ENCODE results near the gene C14orf93.
A peak's percentile ranks its signal among the peaks of the same experiment; 100 is the strongest.

The C14orf93 gene

GRCh38 chr14:23044840-23045239, 34.9 kb upstream of the C14orf93 start:
- no peak for DNase-seq

DNA sequence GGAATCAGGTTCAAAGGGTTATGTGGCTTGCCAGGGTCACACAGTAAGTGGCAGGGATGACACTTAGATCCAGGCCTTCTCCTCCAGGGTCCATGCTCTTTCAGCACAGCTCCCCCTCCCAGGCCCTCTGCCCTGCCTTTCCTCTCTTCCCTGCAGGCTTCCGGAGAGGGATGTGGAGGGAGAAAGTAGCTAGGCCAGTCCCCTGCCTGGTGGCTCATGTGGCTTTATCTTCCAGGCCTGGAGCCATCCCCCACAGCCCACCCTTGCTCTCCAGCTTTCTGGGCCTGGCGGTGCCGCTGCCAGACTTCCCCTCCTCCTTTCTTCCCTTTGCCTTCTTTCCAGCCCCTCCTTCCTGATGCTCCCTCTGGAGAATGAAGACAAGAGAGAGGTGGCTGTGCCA, 33.8 kb upstream of the C14orf93 start:
- DNase-seq, result no peak

- no peak for DNase-seq
These were observed 33.2 kb upstream of the C14orf93 start for GRCh38 chr14:23043145-23043544.

GRCh38 chr14:23042162-23042965, 32.4 kb upstream of the C14orf93 start, which contains the start of gene PSMB11:
TSS of gene PSMB11 (plus strand) at chr14:23042212. CDS start at chr14:23042226, 14 bp downstream.
- DNase-seq, result no peak

GRCh38 chr14:23041729-23042128, 31.8 kb upstream of the C14orf93 start:
- DNase-seq, result no peak

- no peak for DNase-seq
These were observed 30.2 kb upstream of the C14orf93 start for GRCh38 chr14:23040100-23040499.

GRCh38 chr14:23035303-23036144, 25.6 kb upstream of the C14orf93 start:
- DNase-seq, result no peak

GRCh38 chr14:23034498-23035302, 24.8 kb upstream of the C14orf93 start, which contains the start of gene PSMB5:
TSS of gene PSMB5 (minus strand) at chr14:23034900. CDS start at chr14:23034881, 19 bp downstream.
- DNase-seq, result no peak

GRCh38 chr14:23033801-23034497, 24.0 kb upstream of the C14orf93 start:
- no peak for DNase-seq

DNA sequence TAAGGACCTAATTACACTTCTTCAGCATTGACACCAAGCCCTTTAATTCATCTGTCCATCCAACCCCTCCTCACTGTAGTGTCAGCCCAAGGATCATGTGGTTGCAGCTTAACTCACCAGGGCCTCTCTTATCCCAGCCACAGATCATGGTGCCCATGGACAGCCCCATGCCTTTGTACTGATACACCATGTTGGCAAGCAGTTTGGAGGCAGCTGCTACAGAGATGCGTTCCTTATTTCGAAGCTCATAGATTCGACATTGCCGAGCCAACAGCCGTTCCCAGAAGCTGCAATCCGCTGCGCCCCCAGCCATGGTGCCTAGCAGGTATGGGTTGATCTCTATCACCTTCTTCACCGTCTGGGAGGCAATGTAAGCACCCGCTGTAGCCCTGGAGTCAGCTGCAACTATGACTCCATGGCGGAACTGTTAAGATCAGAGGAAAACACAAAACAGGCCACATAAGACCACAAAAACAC, 23.3 kb upstream of the C14orf93 start:
- DNase-seq, result no peak

DNA sequence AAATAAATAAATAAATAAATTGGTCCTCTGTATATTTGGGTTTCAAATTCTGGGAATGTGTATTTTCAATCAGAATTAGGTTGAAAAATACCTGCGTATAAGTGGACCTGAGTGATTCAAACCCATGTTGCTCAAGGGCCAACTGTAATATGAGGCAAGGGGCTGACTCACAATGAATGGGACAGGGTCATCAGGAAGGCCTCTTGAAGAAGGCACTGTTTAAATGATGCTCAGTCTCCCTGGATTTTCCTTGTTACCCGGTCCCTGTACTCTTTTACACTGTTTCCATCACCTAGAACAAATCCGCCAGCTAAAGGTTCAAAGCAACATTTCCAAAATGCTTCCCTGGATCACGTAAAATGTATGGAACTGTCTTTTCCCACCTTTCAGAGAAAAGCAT, 21.0 kb upstream of the C14orf93 start:
- DNase-seq, result no peak

GRCh38 chr14:23028799-23029198, 18.9 kb upstream of the C14orf93 start:
- no peak for DNase-seq

GRCh38 chr14:23025151-23025814, 15.3 kb upstream of the C14orf93 start:
- no peak for DNase-seq

DNA sequence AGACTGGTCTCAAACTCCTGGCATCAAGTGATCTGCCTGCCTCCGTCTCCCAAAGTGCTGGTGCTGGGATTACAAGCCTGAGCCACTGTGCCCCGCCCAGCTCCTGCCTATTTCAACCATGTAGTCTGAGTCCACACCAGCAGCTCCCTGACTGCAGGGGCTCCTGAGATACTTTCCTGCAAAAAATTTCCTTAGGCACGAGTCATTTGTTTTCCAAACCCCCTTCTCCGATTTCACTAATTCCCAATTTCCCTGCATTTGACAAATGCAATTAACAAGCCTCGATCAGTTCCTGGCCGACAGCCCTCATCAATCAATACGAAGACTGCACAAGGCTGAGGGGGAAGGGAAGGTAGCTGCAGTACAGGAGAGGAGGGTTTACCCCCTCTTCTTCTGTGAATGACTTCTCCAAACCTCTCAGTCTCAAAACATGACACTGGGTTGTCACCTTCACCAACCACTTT, 14.7 kb upstream of the C14orf93 start:
- no peak for DNase-seq

- no peak for DNase-seq
These were observed 13.8 kb upstream of the C14orf93 start for GRCh38 chr14:23023795-23024152.

DNA sequence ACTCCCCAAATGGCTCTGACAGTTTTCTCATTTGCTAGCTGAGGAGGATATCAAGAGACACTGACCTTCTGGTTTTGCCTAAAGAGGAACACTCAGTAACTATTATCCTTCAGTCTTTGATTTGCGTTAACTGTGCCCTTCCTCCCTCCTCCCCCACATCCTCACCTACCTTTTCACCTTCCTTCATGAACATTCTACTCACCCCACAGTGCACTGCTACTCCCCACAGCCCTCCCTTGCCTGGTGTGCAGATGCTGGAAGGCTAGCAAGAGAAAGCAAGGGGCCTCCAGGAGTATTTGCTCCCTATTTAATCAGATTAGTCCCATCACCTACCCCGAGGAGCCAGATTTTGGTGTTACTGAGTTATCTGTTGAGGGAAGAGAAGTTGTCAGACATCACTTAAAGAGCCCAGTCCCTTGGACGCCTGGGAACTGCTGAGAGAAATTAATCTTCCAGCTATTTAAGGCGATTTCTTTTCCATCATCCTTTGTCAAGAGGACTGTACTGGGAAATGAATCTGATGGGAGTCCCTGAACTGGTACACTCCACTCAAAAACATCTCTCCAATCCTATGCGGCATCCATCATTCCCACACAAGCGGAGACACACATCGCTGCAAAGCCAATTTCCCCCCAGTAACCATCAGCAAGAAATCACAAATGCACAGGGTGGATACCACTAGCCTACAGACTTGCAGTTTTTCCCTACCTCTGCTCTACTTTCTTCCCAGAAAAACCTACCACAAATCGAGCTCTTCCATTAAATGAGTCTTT, 13.3 kb upstream of the C14orf93 start:
- DNase-seq, result no peak

DNA sequence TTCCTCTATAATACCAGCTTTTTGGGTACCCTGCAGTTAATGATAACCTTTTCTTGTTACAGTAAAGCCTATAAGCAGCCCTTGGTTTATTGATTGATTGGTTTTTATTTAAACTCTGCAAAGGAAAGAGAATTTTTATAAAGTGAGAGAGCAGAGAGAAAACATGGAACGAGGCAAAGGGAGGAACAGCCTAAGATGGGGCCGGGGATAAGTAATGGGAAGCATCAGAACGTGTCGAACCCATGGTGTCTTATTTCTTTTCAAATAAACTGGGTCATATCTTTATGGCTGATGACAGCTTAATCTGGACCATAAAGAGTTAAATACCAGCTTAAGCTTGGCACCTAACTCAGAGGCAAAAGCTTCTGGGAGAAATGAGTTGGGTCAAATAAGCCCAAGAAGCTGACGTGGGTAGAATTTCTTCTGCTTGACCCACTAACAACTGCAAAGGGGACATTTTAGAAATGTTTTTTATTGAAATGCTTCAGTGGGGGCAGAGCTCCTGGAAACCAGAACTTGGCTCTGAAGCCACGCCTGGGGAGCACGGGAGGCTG, 12.0 kb upstream of the C14orf93 start:
- DNase-seq, result peak; percentile 13

DNA sequence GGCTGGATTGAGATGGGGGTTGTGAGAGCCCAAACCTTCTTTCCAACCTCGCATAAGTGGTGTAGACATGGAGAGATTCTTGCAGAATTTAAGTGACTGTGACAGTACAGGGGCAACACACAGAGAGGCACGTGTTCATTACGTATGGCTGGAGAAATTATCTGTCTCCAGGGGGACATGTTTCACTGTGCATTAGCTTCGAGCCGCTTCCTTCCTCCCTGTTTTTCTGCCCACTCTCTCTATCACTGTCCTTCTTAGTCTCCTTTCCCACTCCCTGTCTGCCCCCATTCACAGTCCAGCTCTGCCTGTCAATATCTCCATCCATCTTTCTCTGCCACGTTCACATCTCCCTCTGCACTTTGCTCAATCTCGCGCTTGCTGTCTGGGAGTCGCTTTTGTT, 11.5 kb upstream of the C14orf93 start:
- DNase-seq, result no peak

DNA sequence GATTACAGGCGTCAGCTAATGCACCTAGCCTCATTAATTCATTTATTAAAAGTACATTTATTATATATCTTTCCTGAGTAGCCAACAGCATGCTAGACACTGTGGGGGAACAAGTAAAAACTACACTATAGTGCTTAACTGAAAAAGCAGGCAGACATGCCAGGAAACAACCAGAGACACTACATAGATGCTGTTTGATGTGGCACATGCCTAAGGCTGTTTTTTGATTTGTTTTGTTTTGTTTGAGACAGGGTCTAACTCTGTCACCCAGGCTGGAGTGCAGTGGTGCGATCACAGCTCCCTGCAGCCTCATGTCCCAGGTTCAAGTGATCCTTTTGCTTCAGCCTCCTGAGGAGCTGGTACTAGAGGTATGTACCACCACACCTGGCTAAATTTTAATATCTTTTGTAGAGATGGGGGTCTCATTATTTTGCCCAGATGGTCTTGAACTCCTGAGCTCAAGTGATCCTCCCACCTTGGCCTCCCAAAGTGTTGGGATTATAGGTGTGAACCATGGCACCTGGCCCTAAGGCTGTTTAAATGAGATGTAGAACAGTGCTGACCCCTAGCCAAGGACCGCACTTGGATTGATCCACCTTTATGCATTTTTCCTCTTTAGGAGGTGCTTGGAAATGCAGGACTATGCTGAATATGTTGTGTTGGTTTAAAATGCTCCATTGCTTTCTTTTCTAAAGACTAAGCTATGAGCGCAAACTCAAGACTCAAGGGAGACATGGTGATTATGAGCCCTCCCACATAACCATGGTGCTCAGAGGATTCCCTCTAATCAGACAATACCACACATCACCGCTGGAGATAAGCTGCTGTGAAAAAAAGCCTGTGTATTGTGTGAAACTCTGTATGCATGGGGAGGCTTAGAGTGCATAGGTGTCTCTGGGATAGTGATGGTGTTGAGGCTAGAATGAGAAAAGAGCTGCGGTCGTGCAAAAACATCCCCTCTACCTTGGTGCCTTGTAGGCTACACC, 10.5 kb upstream of the C14orf93 start:
- DNase-seq, result no peak

Measured in midbrain (tissue), 1 donor.